ENCODE results near the gene PEX14.

The PEX14 gene

DNA sequence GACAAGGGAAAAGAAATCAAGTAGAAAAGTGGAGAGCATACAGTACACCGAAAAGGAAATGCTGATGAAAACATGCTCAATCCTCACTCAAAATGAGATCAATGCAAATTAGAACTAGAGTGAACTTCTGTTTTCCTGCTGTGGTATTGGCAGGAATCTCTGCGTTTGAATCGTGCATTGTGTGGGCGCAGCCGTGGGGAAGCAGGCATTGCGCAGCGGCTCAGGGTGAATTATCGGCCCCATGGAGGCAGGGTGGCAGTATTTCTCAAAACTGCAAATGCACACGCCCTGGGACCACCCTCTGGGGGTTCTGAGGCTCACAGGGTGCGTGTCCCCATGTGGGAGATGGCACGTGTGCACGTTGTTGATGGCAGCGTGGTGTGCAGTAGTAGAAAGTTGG is 140.6 kb downstream of the PEX14 start:
- TF ChIP-seq POLR2AphosphoS5 (IDR thresholded peaks at IDR 0.05; ENCODE audit: low read depth) (no peak), CTCF (IDR thresholded peaks at IDR 0.05; ENCODE audit: insufficient read depth, low read length) (no peak), SPI1 (IDR thresholded peaks at IDR 0.05; ENCODE audit: borderline replicate concordance, low read depth) (no peak), GABPA (IDR thresholded peaks at IDR 0.05; ENCODE audit: low read depth) (no peak)
- TF ChIP-seq, protein P1, sequence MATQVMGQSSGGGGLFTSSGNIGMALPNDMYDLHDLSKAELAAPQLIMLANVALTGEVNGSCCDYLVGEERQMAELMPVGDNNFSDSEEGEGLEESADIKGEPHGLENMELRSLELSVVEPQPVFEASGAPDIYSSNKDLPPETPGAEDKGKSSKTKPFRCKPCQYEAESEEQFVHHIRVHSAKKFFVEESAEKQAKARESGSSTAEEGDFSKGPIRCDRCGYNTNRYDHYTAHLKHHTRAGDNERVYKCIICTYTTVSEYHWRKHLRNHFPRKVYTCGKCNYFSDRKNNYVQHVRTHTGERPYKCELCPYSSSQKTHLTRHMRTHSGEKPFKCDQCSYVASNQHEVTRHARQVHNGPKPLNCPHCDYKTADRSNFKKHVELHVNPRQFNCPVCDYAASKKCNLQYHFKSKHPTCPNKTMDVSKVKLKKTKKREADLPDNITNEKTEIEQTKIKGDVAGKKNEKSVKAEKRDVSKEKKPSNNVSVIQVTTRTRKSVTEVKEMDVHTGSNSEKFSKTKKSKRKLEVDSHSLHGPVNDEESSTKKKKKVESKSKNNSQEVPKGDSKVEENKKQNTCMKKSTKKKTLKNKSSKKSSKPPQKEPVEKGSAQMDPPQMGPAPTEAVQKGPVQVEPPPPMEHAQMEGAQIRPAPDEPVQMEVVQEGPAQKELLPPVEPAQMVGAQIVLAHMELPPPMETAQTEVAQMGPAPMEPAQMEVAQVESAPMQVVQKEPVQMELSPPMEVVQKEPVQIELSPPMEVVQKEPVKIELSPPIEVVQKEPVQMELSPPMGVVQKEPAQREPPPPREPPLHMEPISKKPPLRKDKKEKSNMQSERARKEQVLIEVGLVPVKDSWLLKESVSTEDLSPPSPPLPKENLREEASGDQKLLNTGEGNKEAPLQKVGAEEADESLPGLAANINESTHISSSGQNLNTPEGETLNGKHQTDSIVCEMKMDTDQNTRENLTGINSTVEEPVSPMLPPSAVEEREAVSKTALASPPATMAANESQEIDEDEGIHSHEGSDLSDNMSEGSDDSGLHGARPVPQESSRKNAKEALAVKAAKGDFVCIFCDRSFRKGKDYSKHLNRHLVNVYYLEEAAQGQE (IDR thresholded peaks at IDR 0.05; ENCODE audit: insufficient replicate concordance, low read depth), result no peak
- Histone ChIP-seq H3K27me3 (ENCODE audit: insufficient read depth, poor library complexity, severe bottlenecking) (no peaks in the 10 kb centered on the region), H3K27ac (replicated peaks) (no peak overlapping the region), H3K4me3 (replicated peaks; ENCODE audit: insufficient read depth, low read length) (no peak overlapping the region)
- DNase-seq (ENCODE audit: low read depth in 1 of 2, low spot score in 1 of 2), result no peak

DNA sequence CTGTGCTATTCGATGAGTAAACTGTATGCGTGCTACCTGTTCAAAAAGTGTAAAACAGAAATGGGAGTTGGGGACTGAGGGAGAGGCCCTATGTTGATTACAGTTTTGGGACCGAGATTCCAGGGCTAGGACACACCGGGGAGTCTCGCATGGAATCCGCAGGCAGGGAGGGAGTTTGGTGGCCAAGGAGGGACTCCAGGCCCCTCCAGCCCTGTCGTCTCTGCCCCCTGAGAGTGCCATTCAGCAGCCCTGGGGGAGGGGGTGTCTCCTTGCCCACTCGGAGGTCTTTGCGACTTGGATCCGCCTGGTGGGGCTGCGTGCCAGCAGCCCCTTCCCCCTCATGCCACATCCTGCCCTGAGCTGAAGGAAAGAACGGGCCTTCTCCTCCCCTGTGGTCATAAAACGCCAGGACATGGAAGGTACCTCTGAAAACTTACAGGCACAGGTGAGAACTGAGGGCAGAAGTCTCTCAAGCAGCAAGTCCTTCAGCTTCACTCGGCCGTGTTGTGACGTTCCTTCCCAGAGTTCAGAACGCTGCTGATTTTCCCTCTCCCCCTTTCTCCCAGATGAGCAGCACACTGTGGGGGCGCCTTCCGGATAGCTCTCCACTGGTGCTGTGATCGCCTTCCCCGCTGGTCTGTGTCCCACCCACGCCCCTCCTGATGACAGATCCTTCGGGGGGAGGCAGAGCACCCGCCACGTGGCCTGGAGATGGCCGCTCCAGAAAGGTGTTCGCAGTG is 141.4 kb downstream of the PEX14 start:
- Histone ChIP-seq H3K27ac (replicated peaks) (no peak overlapping the region), H3K4me3 (replicated peaks; ENCODE audit: insufficient read depth, low read length) (no peak overlapping the region), H3K27me3 (ENCODE audit: insufficient read depth, poor library complexity, severe bottlenecking) (no peaks in the 10 kb centered on the region)
- DNase-seq (ENCODE audit: low read depth in 1 of 2, low spot score in 1 of 2), result no peak
- TF ChIP-seq SPI1 (IDR thresholded peaks at IDR 0.05; ENCODE audit: borderline replicate concordance, low read depth) (no peak), CTCF (IDR thresholded peaks at IDR 0.05; ENCODE audit: insufficient read depth, low read length) (no peak), POLR2AphosphoS5 (IDR thresholded peaks at IDR 0.05; ENCODE audit: low read depth) (no peak), GABPA (IDR thresholded peaks at IDR 0.05; ENCODE audit: low read depth) (no peak)
- TF ChIP-seq, protein P1 (IDR thresholded peaks at IDR 0.05; ENCODE audit: insufficient replicate concordance, low read depth), result no peak

DNA sequence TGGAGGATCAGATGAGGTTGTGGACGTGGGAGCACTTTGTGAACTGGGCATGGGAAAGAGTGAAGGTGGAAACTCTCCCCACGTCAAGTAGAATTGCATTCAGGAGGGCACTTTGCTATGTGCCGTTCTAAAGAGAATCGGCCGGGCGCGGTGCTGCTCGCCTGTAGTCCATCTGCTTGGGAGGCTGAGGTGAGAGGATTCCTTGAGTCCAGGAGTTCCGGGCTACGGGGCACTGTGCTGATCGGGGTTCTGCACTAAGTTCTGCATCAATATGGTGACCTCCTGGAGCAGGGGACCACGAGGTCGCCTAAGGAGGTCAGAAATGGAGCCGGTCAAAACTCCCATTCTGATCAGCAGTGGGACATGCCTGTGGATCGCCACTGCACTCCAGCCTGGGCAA is 141.9 kb downstream of the PEX14 start:
- no peak for DNase-seq (ENCODE audit: low read depth in 1 of 2, low spot score in 1 of 2)
- no peak overlapping the region for H3K4me3 ChIP-seq (replicated peaks; ENCODE audit: insufficient read depth, low read length)
- H3K27me3 ChIP-seq (ENCODE audit: insufficient read depth, poor library complexity, severe bottlenecking), result no peaks in the 10 kb centered on the region
- no peak overlapping the region for H3K27ac ChIP-seq (replicated peaks)
- no peak for TF ChIP-seq POLR2AphosphoS5 (IDR thresholded peaks at IDR 0.05; ENCODE audit: low read depth)
- no peak for TF ChIP-seq SPI1 (IDR thresholded peaks at IDR 0.05; ENCODE audit: borderline replicate concordance, low read depth)
- TF ChIP-seq, protein P1 (IDR thresholded peaks at IDR 0.05; ENCODE audit: insufficient replicate concordance, low read depth), result no peak
- TF ChIP-seq CTCF (IDR thresholded peaks at IDR 0.05; ENCODE audit: insufficient read depth, low read length), result no peak
- no peak for TF ChIP-seq GABPA (IDR thresholded peaks at IDR 0.05; ENCODE audit: low read depth)

Data from HL-60 (cell line).